Anterior cingulate cortex (tissue), 58 donors: Measurements from ENCODE around the gene MAP4.
"Not testable (repeated sequence)": the region's sequence is repeated elsewhere in the genome, so short reads cannot be mapped to it uniquely, and the experiment has no call there.

Source experiments
- DNase-seq, 58 donors: peaks; one replicate each; lab custom pipeline; 2025; lab: John Stamatoyannopoulos, UW

MAP4 gene, protein sequence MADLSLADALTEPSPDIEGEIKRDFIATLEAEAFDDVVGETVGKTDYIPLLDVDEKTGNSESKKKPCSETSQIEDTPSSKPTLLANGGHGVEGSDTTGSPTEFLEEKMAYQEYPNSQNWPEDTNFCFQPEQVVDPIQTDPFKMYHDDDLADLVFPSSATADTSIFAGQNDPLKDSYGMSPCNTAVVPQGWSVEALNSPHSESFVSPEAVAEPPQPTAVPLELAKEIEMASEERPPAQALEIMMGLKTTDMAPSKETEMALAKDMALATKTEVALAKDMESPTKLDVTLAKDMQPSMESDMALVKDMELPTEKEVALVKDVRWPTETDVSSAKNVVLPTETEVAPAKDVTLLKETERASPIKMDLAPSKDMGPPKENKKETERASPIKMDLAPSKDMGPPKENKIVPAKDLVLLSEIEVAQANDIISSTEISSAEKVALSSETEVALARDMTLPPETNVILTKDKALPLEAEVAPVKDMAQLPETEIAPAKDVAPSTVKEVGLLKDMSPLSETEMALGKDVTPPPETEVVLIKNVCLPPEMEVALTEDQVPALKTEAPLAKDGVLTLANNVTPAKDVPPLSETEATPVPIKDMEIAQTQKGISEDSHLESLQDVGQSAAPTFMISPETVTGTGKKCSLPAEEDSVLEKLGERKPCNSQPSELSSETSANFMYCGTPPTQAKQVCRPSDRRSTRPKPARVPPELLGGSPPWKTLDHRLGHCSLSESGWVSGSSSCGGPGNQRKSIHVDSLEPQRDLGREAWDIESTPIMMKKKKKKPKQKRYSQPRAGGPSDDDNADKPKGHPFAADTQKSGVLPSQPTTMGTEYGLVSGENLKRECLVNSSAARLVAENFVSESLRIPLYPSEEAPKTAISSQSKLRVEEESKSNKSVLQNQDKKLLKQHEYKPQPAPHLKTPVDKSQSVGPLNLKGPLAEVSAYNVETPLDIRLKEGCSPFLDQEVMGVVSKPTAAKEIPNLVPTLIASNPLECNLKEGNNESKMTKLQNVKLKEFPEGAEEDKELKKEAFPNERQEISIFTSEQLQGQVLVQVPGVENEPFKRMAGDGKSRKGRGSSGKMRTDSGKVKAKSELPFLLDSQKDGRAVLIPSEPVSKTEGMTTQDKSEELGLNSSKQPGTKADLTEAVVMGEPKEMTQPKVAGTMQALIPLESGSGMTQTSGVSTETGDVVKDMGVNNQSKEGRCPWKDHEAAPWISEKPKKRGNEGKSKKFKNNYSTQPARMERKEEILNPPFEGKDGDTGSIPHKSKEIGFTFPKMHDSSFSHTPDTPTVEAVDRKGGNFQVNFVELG (N-terminal part only)

DNA sequence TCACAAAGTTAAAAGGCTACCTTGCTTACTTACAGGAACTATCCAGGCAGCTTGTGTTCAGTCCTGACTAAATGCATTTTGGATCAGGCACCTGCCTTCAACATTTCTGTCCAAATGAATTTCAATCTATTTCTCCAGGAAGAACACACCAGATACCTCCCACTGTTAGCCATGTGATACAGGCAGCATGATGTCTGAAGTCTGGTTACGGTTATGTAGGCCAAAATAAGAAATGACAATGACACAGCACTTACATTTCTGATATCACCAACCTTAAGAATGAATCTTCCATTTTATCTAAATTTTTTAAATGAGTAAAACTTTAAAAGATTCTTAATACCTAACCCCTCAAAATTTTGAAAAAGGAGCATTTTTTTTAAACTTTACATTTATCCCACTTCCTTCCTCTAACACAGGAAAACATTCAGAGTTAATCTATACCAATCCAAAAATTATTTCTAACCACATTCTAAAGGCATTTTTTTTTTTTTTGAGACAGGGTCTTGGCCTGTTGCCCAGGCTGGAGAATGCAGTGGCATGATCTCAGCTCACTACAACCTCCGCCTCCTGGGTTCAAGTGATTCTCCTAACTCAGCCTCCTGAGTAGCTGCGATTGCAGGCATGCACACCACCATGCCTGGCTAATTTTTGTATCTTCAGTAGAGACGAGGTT is at the start of gene MAP4:
Gene MAP4 (minus strand): TSS at position 116 of the 673 bp plus-strand sequence. CDS start 17,556 bp downstream, outside the sequence.
- peak in 1 of 58 donors; percentile 27 for DNase-seq

DNA sequence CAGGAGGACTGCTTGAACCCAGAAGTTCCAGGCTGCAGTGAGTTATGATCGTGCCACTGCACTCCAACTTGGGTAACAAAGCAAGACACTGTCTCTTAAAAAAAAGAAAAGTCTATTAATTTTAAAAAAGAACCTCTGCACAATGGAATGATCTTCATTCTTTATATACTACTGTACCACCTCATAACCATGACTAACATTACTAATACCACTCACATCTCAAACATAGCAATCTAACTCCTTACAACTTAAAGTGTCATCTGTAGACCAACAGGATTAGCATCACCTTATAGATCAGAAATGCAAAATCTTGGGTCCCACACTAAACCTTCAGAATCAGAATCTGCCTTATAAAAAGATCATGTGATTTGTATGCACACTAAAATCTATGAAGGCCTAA is 48.8 kb upstream of the MAP4 start:
- no peak for DNase-seq

DNA sequence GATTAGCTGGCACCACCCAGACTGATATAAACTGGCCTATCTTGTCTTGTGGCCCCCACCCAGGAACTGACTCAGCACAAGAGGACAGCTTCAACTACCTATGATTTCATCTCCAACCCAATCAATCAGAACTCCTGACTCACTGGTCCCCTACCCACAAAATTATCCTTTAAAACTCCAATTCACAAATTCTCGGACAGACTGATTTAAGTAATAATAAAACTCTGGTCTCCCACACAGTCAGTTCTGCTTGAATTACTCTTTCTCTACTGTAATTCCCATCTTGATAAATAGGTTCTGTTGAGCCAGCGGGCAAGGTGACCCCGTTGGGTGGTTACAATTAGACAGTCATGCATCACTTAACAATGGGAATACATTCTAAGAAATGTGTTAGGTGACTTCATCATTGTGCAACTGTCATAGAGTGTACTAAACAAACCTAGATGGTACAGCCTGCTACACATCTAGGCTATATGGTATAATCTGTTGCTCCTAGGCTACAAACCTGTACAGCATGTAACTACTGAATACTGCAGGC is 48.1 kb upstream of the MAP4 start:
- no peak for DNase-seq

DNA sequence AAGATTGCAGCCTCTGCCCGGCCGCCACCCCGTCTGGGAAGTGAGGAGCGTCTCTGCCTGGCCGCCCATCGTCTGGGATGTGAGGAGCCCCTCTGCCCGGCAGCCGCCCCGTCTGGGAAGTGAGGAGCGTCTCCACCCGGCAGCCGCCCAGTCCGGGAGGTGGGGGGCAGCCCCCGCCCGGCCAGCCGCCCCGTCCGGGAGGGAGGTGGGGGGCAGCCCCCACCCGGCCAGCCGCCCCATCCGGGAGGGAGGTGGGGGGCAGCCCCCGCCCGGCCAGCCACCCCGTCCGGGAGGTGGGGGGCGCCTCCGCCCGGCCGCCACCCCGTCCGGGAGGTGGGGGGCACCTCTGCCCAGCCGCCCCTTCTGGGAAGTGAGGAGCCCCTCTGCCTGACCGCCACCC is 45.4 kb upstream of the MAP4 start:
- DNase-seq: not testable (repeated sequence)

DNA sequence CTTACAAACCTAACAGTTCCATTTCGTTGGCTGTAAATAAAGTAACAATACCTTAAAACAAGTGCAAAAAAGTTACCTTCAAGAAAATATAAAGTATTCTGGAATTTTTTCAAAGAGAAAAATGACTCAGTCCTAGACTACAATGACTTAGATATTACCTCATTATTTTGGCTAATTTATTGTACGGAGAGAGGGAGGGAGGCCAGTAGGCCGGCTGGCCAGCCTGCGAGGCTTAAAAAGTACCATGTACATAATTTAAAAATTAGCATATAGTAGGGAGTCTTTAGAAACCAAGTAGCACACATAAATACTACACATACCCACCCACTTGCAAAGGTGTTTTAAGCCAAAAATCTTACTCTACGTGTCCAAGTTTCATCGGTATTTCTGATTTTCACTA is 41.9 kb upstream of the MAP4 start:
- DNase-seq: no peak

DNA sequence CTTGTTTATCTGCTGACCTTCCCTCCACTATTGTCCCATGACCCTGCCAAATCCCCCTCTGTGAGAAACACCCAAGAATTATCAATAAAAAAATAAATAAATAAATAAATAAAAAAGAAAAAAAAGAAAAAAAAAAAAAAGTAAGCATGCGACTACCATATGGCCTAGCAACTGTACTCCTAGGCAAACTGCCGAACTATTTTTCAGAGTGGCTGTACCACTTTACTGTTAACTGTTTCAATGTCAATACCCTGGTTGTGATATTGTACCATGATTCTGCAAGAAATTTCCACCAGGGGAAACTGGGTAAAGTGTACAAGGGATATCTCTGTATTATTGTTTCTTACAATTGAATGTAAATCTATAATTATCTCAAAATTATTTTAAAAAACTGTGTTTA is 41.3 kb upstream of the MAP4 start:
- no peak for DNase-seq

DNA sequence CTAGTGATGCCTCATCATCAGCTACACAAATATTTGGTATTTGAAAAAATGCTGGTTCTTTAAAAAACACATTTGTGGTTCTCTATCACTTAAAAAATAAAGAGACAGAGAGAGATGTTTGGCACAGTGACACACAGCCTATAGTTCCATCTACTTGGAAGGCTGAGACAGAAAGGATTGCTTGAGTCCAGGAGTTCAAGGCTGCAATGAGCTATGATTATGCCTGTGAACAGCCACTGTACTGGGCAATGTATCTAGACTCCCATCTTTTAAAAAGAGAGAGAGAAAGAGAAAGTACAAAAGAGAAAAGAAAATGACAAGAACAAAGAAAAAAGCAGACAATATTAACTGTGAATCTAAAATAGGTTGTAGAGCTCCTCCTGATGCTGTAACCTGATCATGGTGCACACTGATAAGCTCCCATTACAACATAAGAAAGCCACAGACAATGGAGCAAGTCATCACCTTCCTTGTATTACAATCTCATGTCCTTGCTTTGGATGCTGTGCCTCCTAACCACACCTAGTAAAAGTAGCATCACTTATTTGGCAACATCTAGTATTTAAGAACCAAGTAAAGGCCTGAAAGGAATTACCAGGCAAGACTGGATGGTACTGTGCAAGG is 31.7 kb upstream of the MAP4 start:
- no peak for DNase-seq

DNA sequence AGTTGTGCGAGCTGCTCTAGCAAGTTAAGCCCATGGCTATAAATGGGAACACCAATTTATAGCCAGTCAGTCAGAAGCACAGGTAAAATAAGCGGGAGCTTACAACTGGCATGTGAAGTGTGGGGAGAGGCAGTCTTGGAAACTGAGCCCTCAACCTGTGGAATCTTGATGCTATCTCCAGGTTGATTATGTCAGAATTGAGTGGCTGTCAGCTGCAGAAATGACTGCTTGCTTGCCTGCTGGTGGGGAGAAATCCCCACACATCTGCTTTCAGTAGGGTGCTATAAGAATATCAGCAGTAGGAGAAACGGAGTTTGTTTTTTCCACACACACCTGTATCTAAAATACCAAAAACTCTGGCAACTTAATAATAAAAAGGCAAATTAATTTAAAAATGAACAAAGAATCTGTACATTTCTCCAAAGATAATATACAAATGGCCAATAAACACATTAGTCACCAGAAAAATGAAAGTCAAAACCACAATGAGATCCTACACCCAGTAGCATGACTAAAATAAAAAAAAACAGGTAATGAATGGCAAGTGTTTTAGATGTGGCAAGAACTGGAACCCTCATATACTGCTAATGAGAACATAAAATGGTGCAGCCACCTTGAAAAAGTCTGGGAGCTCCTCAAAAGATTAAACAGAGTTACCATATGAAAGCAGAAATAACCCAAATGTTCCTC is 26.0 kb upstream of the MAP4 start:
- no peak for DNase-seq

DNA sequence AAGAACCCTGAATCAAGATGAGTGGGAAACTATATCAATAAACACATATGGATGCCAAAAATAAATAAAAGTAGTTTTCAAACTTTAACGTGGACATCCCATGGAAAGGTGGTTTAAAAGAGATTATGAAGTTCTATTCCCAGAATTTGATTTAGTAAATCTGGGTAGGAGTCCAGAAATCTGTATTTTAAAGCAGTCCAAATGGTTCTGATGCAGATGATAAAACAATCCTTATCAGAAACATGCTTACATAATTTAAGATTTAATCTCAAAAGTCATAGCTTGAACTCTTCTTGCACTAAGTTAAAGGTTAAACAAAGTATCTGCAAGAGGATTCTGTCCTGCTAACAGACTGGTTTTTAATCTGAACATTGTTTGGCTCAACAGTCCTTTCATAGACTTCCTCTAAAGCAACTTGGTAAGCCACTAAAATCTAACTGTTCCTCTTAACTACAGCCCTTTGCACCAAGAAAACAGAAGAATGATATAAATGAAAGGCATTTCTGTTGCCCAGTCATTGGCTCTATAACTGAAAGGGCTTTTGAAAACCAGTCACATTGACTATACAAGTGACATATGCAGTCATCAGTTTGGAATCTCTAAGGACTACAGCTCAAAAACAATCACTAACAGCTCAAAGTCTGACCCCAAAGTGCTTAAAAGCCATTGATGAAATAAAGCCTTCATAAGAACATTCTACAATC is 23.4 kb upstream of the MAP4 start:
- peak in 1 of 58 donors; percentile 45 for DNase-seq

DNA sequence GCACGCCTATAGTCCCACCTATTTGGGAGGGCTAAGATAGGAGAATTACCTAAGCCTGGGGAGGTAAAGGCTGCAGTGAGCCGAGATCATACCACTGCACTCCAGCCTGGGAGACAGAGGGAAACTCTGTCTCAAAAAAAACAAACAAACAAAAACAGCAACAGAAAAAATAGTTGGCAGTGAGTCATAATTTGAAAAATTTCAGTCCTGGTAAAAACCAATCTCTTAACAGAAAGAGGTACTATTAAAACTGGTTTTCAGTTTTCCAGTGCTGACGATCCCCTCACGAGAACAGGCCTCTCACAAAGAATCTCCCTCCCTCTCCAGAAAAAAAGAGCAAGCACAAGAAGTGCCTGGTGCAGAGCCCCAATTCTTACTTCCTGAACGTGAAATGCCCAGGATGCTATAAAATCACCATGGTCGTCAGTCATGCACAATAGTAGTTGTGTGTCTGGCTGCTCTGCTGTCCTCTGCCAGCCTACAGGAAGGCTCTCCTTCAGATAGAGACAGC is 22.8 kb upstream of the MAP4 start:
- peak in 3 of 58 donors; percentile 9 to 18 (median 11) for DNase-seq

DNA sequence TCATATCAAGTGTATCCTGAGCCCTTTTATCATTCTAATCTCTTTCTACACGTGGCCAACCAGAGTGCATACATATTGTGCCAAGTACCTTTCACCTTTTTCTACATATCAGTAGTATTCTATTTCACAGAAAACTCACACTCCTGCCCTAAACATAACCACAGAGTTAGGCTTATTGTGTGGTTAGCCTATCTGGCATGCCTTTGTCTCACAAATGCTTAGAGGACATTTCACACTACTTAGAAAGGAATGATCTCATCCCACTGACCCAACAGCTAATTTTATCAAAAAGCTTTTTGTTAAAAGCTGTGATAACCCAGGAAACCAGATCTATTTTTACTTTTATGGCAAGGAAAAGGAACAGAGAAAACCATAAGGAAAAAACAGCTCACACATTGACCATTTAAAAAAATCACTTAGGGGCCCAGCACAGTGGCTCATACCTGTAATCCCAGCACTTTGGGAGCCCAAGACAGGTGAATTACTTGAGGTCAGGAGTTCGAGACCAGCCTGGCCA is 17.8 kb upstream of the MAP4 start:
- peak in 2 of 58 donors; percentile 31 to 39 for DNase-seq

DNA sequence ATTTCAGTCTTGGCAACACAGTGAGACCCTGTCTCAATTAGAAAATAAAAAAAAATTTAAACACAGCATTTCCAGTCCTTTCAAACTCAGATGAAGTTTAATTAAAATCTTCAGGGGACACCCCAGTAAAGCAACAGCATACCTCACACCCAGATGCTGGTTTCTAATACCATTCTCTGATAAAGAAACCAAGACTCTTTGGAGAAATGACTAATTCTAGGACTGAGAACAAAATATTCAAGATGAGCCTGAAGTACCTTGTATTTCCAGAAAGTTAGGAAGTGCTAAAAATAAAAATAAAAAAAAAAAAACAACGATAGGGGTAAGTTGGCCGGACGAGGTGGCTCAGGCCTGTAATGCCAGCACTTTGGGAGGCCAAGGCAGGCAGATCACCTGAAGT is 14.0 kb upstream of the MAP4 start:
- DNase-seq: no peak

DNA sequence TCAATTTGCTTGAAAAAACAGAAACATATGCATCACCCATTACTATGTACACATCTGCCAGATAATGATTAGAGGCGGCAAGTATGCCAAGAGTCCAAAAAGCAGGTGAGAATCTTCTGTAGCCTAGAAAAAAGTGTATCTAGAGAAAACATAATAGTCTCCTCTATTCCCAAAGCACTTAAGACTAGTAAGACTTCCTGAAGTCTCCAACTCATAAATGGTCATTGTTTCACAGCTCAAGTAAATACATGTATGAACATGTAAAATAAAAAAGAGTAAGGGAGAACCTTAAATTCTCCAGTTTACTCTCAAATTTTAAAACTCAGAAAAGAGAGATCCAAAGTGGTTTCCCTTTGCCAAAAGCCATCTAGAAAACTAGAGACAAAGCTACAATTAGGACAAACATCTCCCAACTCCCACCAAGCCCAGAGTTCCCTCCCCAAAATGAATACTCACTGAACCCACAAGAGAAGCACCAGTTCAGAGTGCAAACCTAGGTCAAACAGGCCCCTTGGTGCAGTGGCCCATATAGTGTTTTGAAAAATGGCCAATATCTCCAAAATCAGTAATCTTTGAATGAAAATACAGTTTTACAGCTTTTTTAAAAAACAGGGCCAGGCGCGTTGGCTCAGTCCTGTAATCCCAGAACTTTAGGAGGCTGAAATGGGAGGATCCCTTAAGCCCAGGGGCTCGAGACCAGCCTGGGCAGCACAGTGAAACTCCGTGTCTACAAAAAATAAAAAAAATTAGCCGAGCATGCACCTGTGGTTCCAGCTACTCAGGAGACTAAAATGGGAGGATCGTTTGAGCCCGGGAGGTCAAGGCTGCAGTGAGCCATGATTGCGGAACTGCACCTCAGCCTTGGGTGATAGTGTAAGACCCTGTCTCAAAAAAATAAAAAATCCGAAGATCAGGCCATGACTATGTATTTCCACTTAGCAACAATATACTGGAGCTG is 11.0 kb upstream of the MAP4 start:
- no peak for DNase-seq

DNA sequence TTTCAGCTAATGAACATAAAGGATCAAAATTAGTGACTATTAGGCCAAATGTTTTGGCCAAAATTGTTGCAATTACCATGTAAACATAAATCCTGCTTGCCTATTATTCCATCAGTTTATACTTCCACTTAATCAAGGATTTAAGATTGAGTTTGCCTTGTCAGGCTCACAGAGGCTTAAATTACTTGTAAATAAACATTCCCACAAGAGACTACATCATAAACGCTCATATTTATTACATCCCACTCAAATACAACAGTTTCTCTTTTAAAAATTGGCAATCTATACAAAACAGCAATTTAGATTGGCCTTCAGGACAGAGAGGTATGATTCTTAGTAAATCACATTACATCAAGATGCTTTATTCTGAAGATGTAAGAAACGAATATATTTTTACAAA is 9.9 kb upstream of the MAP4 start:
- DNase-seq: no peak

DNA sequence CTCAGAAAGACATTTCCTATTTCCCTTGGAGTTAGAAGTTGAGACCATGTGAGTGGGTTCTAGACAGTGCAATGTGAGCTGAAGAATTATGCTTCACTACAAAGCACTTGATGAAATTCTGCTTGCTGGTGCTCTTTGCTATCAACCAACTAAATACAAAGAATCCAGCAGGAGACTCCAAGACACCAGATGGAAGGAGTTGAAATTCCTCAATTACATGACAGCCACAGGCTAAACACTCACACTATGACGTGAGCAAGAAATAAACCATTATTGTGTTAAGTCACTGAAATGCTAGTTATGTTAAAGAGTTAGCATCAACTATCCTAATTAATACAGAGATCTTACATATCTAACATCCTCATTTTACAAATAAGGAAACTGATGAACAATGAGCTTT is 8.2 kb upstream of the MAP4 start:
- no peak for DNase-seq

DNA sequence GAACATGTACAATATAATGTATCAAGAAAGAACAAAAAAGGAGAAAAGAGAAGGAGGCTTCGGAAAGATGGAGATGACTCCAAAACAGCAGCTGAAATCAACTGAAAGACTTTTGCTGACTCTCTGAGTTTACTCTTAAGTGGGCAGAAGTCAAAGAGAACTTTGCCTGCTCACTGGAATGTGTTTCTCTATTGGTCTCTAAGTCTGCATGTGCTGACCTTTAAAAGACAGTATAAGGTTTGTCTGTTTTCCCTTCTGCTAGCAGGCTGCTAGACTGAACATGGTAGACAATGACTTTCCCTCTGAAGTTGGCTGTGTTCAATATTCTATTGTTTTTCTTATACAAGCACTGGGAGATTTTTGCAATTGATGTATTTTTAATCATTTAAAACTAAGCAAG is 7.2 kb upstream of the MAP4 start:
- DNase-seq: no peak
